ENCODE results near the gene FGF14. TPM values are rescaled to one million over a fixed set of nuclear protein-coding genes. Genes with fewer than 3 reads are reported as not detected.
A peak's percentile ranks its signal among the peaks of the same experiment; 100 is the strongest.

Gene FGF14
- total RNA-seq, 1 experiment from 2014 or later: 0.12 TPM

DNA sequence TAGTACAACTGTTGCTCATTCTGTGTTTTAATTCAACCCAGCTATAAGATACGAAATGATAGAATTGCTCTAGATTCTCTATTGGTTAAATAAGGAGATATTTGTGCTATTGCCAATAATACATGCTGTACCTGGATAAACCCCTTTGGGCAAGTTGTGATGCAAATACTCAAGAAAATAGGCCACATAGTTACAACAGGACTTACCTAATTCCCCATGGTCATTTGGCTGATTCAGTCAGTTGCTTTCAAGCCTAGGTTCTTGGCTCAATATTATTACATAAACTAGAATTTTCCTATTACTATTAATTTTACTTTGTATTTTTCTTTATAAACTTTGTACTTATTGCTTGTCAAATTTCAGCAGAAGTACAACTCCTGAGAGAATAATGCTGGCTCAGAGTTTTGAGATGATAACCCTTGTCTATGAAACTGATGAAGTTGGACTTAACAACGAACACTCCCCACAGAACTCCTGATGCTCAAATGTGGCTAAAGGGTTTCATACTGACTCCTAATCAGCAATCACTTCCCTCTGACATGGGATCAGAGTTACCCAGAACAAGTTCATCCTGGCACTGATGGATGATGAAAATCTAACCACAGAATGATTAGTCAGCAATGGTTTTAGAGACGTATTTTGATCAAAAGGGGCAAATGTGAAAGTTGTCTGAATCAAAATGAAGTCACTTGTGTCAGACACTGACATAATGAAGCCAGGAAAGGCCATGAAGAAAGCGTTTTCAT, 728.3 kb downstream of the FGF14 start:
- peak; percentile 56 for DNase-seq (ENCODE audit: low read depth)

- DNase-seq (ENCODE audit: low read depth): no peak
Observed at GRCh38 chr13:101661839-101662238, 740.0 kb downstream of the FGF14 start.

Other genes with a start within 250 kb of the FGF14 start
- 43.3 and 52.6 TPM in 2 replicates for gene TPP2, start 194.9 kb upstream of the FGF14 start, total RNA-seq (2014; rRNA removed; shearing (Covaris generic))